HG03520 (cell line): ENCODE results near the gene NDUFV3.
"Not testable (repeated sequence)": the region's sequence is repeated elsewhere in the genome, so short reads cannot be mapped to it uniquely, and the experiment has no call there.

Experiments used
- ATAC-seq: cut with Tn5 transposase; IDR thresholded peaks from one replicate; pipeline ENCODE4 v1.9.1; 2021; ENCODE audit warnings: mild to moderate bottlenecking, moderate library complexity; ENCODE audit not compliant: unreplicated experiment

The NDUFV3 gene

DNA sequence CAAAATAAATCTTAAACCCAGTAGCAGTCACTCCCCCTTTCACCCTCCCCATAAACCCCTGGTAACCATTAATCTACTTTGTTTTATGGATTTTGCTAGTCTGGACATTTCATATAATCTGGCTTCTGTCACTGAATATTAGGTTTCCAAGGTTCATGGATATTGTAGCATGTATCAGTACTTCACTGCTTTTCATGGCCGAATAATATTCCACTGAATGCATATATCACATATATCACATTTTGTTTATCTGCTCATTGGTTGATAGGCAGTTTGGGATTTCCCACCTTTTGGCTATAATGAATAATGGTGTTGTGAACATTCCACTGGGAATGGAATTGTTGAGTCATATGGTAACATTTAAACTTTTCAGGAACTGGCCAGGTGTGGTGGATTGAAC, 9.2 kb upstream of the NDUFV3 start:
- no peak for ATAC-seq

DNA sequence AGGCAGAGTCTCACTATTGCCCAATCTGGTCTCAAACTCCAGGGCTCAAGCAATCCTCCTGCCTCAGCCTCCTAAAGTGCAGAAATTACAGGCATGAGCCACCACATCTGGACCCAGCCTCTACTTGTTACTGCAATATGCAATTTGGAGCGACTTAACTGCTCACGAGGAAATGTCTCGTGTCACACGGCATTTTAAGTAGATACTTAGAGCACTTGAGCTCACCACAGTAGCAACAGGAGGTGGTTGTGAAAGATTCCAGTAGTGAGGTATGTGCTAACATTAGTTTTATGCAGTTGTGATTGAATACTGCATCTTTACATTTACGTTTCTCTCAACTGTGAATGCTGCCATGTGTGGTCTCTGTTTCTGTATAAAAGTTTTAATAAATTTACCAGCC, 5.8 kb upstream of the NDUFV3 start:
- no peak for ATAC-seq

DNA sequence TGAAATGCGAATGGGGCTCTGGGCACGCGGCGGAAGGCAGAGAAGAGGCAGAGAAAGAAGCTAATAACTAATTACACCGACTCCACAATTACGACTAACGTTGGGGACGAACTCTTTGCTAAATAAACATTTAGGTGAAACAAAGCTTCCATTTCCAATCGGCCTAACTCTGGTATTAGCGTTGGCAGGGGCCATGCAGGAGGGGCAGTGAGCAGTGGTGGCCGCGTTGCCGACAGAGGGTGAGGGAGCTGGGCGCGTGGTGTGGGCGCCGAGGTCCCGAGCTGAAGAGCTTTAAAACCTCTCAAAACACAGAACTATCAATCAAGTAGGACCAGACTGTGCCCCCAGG, 553 bp upstream of the NDUFV3 start:
- no peak for ATAC-seq

DNA sequence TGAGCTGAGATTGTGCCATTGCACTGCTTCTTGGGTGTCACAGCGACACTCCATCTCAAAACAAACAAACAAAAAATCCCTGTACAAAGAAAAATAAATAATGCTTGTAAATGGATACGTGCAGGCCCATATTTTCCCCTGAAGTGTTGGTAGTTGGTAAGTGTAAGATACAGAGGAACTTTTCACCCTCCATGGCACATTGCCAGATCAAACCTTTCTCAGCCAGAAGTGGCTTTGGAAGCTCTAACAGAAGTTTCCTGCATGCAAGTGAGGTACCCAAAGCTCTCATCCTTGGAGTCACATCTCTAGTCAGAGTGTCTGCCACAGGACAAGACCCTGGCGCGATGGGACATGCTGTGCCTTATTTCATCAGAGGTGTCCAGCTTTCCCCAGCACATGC, 7.3 kb downstream of the NDUFV3 start:
- ATAC-seq, result no peak

DNA sequence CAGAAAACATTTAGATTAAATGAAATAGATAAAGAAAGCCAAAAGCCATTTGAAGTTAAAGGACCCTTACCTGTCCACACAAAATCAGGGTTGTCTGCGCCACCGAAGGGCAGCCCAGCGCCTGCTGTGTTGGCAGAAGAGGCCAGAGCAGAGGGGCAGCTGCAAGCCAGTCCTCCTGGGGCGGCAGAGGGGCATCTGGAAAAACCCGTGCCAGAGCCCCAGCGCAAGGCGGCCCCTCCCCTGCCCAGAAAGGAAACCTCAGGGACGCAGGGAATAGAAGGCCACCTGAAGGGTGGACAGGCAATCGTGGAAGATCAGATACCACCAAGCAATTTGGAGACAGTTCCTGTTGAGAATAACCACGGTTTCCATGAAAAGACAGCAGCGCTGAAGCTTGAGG, 10.7 kb downstream of the NDUFV3 start:
- ATAC-seq, result no peak

DNA sequence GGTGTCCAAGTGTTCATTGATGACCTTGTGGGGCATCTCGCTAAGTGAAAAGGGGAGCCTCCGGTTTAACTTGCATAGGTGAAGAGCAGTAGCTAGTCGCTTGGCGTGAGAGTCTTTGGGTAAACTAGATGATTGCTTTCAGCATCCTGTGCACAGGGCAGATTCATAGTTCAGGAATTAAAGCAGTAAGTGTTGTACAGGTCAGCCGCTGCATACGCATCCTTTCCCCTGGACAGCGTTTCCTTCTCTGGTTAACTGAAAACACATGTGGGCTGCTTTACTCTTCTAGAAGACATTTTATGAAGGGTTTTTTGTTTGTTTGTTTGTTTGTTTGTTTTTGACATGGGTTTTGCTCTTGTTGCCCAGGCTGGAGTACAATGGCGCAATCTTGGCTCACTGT, 12.1 kb downstream of the NDUFV3 start:
- no peak for ATAC-seq

DNA sequence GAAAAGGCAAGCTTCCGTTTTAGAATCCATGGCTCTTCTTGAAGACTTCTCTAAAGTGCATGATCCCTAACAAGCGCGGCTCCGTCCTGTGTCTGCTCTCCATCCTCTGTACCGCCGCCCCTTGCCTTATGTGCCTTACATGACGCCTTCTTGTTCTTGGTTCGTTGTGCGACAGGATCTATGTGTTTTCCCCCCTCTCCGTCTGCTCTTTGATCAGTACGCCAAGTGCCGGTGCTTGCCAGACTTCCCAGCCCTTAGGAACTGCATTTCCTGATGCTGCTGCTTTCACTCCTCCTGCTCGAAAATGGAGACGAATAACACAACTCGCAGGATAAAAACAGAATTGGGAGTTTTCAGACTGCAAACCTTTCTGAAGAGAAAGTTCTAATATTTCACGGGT, 13.1 kb downstream of the NDUFV3 start:
- ATAC-seq, result no peak

DNA sequence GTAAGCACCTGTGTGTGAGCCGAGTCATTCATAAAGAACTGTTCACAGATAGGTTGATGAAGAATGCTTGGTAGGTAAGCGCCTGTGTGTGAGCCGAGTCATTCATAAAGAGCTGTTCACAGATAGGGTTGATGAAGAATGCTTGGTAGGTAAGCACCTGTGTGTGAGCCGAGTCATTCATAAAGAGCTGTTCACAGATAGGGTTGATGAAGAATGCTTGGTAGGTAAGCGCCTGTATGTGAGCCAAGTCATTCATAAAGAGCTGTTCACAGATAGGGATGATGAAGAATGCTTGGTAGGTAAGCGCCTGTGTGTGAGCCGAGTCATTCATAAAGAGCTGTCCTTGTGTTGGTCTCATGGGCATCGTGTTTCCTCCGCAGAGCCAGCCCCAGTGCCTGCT, 15.4 kb downstream of the NDUFV3 start:
- ATAC-seq, result not testable (repeated sequence)

DNA sequence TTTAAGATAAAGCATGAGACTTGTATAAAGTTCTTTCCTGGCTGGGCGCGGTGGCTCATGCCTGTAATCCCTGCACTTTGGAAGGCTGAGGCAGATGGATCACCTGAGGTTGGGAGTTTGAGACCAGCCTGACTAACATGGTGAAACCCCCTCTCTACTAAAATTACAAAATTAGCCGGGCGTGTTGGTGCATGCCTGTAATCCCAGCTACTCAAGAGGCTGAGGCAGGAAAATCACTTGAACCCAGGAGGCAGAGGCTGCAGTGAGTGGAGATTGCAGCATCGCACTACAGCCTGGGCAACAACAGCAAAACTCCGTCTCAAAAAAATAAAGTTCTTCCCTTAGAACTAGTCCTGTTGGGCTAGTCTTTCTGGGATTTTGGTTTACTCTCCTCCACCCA, 18.8 kb downstream of the NDUFV3 start:
- ATAC-seq, result not testable (repeated sequence)

DNA sequence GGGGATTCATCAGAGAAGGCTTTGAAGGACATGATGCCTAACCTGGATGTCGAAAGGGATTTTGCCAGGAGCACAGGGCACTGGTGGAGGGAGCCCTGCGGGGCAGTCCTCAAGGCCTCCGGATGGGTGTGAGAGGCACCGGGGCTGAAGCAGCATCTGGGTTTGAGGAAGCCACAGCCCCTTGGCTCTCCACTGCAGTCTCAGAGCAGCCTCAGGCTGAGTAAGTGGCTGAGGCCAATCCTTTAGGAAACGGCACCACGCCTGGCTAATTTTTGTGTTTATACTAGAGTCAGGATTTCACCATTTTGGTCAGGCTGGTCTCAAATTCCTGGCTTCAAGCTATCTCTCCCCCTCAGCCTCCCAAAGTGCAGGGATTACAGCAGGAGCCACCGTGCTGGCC, 20.4 kb downstream of the NDUFV3 start:
- ATAC-seq, result no peak

DNA sequence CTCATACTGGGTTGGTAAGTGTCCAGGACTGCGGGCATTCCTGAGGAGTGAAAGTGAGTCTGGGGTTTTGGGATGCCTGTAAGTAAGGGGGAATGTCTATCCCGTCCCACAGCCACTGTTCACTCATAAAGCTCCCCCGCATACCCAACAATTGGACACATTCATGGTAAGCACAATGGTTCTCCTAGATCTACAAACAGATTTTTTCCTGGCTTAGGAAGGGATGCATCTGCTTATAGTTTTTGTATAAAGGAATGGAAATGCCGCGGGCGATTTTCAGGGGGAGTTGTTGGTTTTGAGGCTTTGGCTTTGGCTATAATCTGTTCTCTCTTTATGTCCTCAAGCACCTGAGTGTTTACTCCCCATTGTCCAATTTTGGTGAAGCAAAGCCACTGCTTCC, 25.2 kb downstream of the NDUFV3 start:
- ATAC-seq, result no peak

DNA sequence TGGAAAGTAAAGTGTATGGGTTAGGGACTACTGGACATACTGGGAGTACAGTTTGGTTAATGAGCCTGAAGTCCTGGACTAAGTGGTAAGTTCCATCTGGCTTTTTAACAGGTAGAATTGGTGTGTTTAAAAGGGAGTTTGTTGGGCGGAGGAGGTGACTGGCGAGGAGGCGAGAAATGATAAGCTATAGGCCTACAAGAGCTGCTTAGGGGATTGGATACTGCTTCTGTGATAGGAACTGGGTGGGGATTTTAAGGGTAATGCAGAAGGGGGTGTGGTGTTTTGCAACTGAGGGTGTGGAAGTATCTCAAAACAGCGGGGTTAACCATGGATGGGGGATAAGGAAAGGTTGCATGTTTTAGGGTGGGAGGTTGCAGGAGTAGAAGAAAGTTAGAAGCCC, 28.8 kb downstream of the NDUFV3 start:
- ATAC-seq, result no peak

DNA sequence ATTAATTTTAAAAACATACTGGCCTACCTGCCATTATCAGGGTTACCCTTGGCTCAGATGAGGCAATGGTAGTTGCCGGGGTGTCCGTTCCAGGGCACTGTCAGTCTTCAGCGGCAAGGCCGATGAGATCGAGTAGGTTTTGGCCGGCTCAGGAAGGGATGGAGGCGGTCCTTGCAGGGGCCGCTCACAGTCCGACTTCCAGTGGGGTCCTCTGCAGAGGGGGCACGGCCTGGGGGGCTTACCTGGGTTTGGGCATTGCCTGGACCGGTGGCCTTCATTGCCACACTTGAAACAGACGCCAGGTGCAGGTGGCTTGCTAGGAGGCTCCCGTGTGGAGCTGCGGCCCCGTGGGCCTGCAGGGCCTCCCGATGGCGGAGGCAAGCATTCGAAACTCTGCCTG, 29.8 kb downstream of the NDUFV3 start:
- ATAC-seq, result no peak

DNA sequence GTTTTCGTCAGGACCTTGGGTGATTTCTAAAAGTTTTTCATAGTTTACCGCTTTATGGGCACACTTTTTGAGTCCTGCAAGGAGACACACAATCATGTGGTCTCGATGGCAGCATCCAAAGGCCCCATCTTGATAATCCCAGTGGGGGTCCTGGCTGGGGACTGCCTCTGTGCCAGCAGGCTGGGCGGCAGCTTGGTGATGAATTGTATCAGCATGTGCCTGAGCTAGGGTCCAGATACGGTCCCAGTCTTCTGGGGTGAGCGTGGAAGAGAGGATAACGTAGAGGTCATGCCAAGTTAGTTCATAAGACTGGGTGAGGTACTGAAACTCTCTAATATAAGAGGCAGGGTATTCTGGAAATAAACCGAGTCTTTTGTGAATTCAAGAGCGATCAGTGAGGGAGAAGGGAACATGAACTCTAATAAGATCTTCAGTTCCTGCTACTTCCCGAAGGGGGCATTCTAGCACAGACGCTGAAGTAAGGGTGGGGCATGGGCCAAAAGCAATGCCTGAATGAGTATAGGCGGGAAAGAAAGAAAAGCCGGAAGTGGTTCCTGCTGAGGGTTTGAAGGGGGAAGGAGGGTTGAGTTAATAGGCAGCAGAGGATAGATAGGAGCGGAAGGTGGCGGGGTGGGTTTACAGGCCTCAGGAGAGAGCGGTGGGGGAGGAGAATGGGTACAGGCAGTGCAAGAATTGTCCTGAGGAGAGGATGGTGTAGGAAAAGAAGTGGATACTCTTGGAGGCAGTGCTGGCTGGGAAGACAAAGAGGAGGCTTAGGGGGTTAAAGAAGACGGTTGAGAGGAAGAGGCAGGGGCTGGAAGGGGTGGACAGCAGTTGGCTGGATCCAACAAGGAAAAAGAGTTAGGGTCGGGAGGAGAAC, 30.7 kb downstream of the NDUFV3 start:
- ATAC-seq, result no peak

DNA sequence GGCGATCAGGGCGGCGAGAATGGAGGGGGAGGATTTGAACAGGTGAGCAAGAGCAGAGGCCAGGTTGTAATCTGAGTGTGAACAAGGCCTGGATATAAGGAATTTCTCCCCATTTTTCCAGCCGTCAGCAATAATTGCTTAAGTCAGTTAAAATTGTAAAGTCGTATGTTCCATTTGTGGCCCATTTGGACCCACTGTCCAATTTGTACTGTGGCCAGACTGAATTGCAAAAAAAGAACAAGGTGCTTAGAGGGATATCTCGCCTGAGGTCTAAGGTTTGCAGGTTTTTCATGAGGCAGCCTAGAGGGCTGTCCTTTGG, 31.3 kb downstream of the NDUFV3 start:
- no peak for ATAC-seq

DNA sequence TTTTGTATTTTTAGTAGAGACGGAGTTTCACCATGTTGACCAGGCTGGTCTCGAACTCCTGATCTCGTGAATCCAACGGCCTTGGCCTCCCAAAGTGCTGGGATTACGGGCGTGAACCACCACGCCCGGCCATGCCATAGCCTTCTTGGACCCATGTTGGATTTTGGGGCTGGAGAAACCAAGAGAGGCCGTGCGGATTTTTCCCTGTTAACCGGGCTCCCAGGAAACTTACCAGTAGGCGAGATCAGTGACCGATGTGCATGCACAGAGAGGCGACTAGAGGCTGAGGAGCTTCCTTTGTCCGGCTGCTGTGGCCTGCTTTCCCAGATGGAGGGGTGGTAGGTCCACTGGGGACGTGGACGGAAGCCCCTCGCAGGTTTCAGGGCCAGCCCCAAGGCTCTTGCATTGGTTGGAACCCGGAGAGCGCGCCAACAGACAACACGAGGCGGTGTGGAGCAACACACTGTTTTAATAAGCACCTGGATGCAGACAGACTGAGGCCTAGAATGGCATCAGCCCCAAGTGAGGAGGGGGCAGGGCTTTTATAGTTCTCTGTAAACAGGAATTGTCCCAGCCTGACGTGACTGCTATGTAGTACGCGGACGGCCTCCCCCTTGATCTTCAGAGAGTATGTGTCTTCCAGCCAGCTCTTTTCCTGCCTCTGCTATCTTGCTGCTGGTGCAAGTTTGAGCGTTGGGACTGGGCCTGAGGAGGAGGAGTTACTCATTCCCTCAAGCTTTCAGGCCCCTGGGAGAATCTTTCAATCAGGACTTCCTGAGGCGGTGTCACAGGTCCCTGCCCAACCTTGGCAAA, 32.2 kb downstream of the NDUFV3 start, which contains the start of gene ERVH48-1:
Gene ERVH48-1, minus strand, starts transcription at position 517 of the 813 bp plus-strand sequence. CDS start 6,624 bp downstream, outside the sequence.
- ATAC-seq, result no peak

DNA sequence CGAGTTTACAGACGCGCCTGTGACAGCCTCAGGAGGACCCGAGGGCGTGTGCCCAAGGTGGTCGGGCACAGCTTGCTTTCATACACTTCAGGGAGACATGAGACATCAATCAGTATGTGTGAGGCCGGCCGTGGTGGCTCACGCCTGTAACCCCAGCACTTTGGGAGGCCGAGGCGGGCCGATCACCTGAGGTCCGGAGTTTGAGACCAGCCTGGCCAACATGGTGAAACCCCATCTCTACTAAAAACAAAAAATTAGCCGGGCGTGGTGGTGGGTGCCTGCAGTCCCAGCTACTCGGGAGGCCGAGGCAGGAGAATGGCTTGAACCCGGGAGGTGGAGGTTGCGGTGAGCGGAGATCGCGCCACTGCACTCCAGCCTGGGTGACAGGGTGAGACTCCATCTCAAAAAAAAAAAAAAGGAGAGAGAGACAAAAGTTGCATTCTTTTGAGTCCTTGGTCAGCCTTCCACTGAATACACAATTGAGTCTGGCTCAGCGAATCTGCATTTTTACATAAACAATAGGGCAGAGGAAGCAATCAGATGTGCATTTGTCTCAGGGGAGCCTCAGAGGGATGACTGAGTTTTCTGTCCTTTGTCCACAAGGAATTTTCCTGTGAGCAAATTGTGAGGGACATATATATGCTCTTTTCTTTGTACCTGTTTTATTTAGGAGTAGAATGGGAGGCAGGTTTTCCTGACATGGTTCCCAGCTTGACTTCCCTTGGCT, 34.5 kb downstream of the NDUFV3 start:
- ATAC-seq, result not testable (repeated sequence)

DNA sequence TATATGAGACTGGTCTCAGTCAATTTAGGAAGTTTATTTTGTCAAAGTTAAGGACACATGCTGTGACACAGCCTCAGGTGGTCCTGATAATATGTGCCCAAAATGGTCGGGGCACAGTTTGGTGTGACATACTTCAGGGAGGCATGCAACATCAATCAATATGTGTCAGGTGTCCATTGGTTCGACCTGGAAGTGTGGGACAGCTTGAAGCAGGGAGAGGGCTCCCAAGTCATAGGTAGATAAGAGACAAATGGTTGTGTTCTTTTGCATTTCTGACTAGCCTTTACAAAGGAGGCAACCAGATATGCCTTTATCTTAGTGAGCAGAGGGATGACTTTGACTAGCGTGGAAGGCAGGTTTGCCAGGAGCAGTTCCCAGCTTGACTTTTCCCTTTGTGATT, 36.9 kb downstream of the NDUFV3 start:
- no peak for ATAC-seq

DNA sequence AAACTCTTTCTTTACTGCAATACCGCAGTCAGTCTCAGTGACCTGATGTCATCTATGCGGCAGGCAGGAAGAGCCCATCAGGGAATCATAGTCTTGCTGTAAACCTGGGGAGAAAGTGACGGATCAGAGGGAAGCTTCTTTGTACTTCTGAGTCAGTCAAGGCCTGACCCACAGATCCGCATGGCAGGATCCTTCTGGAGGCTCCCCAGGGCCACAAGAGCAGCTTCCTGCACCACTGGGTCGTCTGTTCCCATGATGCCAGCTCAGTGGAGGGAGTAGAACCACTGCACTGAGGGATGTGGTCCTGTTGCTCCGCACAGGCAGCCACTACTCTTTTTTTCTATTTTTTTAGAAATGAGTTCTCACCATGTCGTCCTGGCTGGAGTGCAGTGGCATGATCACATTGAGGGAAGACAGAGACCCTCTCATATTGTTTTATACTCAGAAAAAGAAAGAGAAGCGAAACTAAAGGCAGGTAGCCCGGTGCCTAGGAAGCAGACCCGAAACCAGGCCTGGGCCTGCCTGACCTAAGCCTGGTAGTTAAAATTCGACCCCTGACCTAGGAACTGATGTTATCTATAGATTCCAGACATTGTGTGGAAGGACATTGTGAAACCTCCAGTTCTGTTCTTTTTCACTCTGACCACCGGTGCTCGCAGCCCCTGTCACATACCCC, 38.6 kb downstream of the NDUFV3 start:
- no peak for ATAC-seq

DNA sequence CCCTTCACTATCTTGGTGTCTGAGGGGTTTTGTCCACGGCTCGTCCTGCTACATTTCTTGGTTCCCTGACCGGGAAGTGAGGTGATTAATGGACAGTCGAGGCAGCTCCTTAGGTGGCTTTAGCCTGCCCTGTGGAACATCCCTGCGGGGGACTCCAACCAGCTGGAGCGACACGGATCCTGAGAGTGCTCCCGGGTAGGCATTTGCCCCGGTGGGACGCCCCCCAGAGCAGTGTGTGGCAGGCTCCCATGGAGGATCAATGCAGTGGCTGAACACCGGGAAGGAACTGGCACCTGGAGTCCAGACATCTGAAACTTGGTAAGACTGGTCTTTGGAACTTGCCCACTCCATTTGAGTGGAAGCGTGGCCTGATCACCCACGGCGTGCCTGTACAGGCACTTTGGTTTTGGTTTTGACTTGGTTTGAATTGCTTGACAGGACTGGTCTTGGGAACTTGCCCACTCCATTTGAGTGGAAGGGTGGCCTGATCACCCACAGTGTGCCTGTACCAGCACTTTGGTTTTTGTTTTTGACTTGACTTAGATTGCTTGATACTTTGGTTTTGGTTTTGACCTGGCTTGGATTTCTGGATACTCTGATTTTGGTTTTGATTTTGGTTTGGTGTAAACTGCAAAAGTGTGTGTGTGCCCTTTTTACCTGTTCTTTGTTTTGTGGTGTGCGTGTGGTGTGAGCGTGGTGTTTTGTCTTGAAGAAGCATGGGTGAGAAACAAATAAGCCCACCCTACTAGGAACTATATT, 39.4 kb downstream of the NDUFV3 start:
- ATAC-seq, result not testable (repeated sequence)
